Esophagus squamous epithelium (tissue), 5 donors: Measurements from ENCODE around the gene COMMD10. TPM values are rescaled to one million over a fixed set of nuclear protein-coding genes. Genes with fewer than 3 reads are reported as not detected.

Experiments used
- DNase-seq: peaks from one replicate; lab custom pipeline; 2025; lab: John Stamatoyannopoulos, UW
- H3K27ac ChIP-seq, 4 donors: fragments of 200-600 bp; sonication (generic); one replicate each; pipeline ENCODE4 v1.5.1; 2016 to 2019; ENCODE audit warnings: mild to moderate bottlenecking in 1 of 4
- H3K27me3 ChIP-seq, 4 donors: fragments of 200-600 bp; sonication (generic); 1 replicate in 3 of 4; 2 replicates in 1 of 4; pipeline versions ENCODE4 v1.5.1 to v1.6.0; 2017 to 2021; ENCODE audit warnings: antibody characterized with exemption in 1 of 4
- H3K36me3 ChIP-seq, 3 donors: fragments of 200-600 bp; sonication (generic); one replicate each; pipeline ENCODE4 v1.5.1; 2016 to 2019
- H3K4me1 ChIP-seq, 3 donors: fragments of 200-600 bp; sonication (generic); one replicate each; pipeline ENCODE4 v1.5.1; 2017 to 2019
- H3K4me3 ChIP-seq, 4 donors: fragments of 200-600 bp; sonication (generic); 1 replicate in 3 of 4; 2 replicates in 1 of 4; pipeline ENCODE4 v1.5.1; 2016 to 2019; ENCODE audit warnings: mild to moderate bottlenecking in 2 of 4, moderate library complexity in 1 of 4
- H3K9me3 ChIP-seq, 3 donors: fragments of 200-600 bp; sonication (generic); one replicate each; pipeline ENCODE4 v1.5.1; 2016 to 2019
- POLR2A ChIP-seq, 4 donors: fragments of 450-650 bp; IDR thresholded peaks; one replicate each; pipeline ENCODE4 v1.6.1; 2017; ENCODE audit warnings: antibody characterized with exemption in 4 of 4, mild to moderate bottlenecking in 4 of 4, moderate library complexity in 3 of 4
- WGBS, 2 donors: methylation state at CpG; one replicate each; pipeline ENCODE4 v1.1.5; 2018; 5-methylcytosine and 5-hydroxymethylcytosine counted together
- intact Hi-C: fragments of 100-400 bp; cut with DNase I; formaldehyde crosslinking; loops from one replicate; pipeline ENCODE4 v1.15.0; 2022
- total RNA-seq, 4 donors: library from RNA; depleted of rRNA; stranded (reverse); fragments of >200 nt; gene quantifications; one replicate each; pipeline ENCODE4 v1.1.0, GENCODE V29; 2016
- TF ChIP-seq, protein P1 (sequence below), 6 experiments: fragments of 450-650 bp in 4 of 6; fragments of 200-600 bp in 2 of 6; sonication (generic) in 2 of 6; IDR thresholded peaks; one replicate each; pipeline ENCODE4 v1.5.1; 2016 to 2019; ENCODE audit warnings: antibody characterized with exemption in 6 of 6, mild to moderate bottlenecking in 4 of 6, moderate library complexity in 4 of 6
- donor health status: DM: yes; HTN: yes; CAD: no.

The COMMD10 gene
- total RNA-seq, 4 donors from 2014 or later = 14.1 to 29.0 (median 18.7) TPM

DNA sequence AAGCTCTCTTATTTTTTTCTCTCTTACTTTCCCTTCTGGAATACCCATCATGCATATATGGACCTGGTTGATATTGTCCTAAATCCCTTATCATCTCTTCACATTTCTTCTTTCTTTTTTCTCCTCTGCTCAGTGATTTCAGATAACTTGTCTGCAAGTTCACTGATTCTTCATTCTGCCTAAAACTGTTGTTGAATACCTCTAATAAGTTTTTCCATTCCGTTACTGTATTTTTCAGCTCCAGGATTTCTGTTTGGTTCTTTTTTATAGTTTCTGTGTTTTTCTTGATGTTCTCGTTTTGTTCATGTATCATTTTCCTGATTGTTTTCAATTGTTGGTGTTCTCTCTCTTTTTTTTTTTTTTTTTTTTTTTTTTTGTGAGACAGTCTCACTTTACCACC is 203.7 kb downstream of the COMMD10 start:
- no peak for DNase-seq
- H3K4me1 ChIP-seq = no peaks in the 10 kb centered on the region
- H3K36me3 ChIP-seq = peaks cover 0 to 9% (median 0%) of the 10 kb centered on the region in 3 donors
- no peak overlapping the region for H3K27ac ChIP-seq
- 94% methylated on average over 2 of the region's 2 CpGs for WGBS, 2 donors
- TF ChIP-seq POLR2A (IDR thresholded peaks at IDR 0.05) = no peak
- TF ChIP-seq, protein P1, sequence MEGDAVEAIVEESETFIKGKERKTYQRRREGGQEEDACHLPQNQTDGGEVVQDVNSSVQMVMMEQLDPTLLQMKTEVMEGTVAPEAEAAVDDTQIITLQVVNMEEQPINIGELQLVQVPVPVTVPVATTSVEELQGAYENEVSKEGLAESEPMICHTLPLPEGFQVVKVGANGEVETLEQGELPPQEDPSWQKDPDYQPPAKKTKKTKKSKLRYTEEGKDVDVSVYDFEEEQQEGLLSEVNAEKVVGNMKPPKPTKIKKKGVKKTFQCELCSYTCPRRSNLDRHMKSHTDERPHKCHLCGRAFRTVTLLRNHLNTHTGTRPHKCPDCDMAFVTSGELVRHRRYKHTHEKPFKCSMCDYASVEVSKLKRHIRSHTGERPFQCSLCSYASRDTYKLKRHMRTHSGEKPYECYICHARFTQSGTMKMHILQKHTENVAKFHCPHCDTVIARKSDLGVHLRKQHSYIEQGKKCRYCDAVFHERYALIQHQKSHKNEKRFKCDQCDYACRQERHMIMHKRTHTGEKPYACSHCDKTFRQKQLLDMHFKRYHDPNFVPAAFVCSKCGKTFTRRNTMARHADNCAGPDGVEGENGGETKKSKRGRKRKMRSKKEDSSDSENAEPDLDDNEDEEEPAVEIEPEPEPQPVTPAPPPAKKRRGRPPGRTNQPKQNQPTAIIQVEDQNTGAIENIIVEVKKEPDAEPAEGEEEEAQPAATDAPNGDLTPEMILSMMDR (IDR thresholded peaks at IDR 0.05) = no peak
- intact Hi-C loops = no loop called here
- no peak overlapping the region for H3K4me3 ChIP-seq
- H3K27me3 ChIP-seq = no peaks in the 10 kb centered on the region
- peaks cover 0 to 9% (median 8%) of the 10 kb centered on the region in 3 donors for H3K9me3 ChIP-seq

GRCh38 chr5:116289276-116289675 is 204.5 kb downstream of the COMMD10 start:
- TF ChIP-seq, protein P1 (IDR thresholded peaks at IDR 0.05) = no peak
- TF ChIP-seq POLR2A (IDR thresholded peaks at IDR 0.05) = no peak
- peaks cover 0 to 15% (median 0%) of the 10 kb centered on the region in 3 donors for H3K36me3 ChIP-seq
- no peaks in the 10 kb centered on the region for H3K27me3 ChIP-seq
- H3K4me3 ChIP-seq = no peak overlapping the region
- intact Hi-C loops = no loop called here
- no peak overlapping the region for H3K27ac ChIP-seq
- H3K9me3 ChIP-seq = peaks cover 0 to 9% (median 8%) of the 10 kb centered on the region in 3 donors
- WGBS, 2 donors = 68 to 77% methylated on average over 3 of the region's 3 CpGs
- DNase-seq = no peak
- H3K4me1 ChIP-seq = no peaks in the 10 kb centered on the region

GRCh38 chr5:116291271-116291670 is 206.4 kb downstream of the COMMD10 start:
- no peak overlapping the region for H3K4me3 ChIP-seq
- H3K36me3 ChIP-seq = peaks cover 0 to 24% (median 0%) of the 10 kb centered on the region in 3 donors
- peaks cover 0 to 9% (median 8%) of the 10 kb centered on the region in 3 donors for H3K9me3 ChIP-seq
- no peaks in the 10 kb centered on the region for H3K4me1 ChIP-seq
- TF ChIP-seq, protein P1 (IDR thresholded peaks at IDR 0.05) = no peak
- no peak for TF ChIP-seq POLR2A (IDR thresholded peaks at IDR 0.05)
- WGBS, 2 donors = 89 to 92% methylated on average over 1 of the region's 1 CpG
- DNase-seq = no peak
- H3K27me3 ChIP-seq = no peaks in the 10 kb centered on the region
- H3K27ac ChIP-seq = no peak overlapping the region
- intact Hi-C loops = no loop called here

- H3K36me3 ChIP-seq = peaks cover 0 to 33% (median 0%) of the 10 kb centered on the region in 3 donors
- intact Hi-C loops = no loop called here
- 88 to 89% methylated on average over 4 of the region's 4 CpGs for WGBS, 2 donors
- peaks cover 0 to 9% (median 8%) of the 10 kb centered on the region in 3 donors for H3K9me3 ChIP-seq
- no peak overlapping the region for H3K27ac ChIP-seq
- DNase-seq = no peak
- H3K27me3 ChIP-seq = no peaks in the 10 kb centered on the region
- H3K4me3 ChIP-seq = no peak overlapping the region
- TF ChIP-seq POLR2A (IDR thresholded peaks at IDR 0.05) = no peak
- TF ChIP-seq, protein P1 (IDR thresholded peaks at IDR 0.05) = no peak
- no peaks in the 10 kb centered on the region for H3K4me1 ChIP-seq
These were observed 207.5 kb downstream of the COMMD10 start for GRCh38 chr5:116292321-116292720.

DNA sequence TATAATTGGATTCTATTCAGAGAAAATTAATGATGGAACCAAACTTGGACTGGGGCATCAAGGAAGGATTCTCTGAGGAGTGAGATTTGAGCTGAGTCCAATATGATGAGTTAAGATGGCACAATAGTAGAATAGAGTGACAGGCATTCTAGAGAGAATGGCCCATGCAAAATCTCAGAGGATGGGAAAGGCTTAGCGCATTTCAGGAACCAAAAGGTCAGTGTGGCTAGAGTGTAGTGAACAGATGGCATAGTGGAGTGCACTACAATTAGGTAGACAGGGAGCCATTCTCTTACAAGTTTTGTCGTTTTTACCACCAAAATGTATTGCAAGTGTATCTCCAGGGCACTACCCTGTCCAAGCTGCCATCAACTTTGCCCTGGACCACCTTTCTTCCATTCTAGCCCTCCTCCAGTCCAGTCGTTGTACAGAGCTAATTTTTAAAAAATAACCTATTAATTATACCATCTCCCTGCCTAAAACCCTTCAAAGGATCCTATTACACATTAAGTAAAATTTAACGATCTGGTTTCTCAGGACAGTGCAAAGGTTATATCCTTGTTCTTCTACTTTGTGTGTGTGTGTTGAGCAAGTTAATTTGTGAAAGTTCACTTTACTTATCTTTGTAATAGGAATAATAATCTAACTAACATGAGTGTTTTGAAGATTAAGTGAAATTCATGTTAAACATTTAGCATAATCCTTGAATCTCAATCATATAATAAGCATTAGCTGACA is 211.7 kb downstream of the COMMD10 start:
- TF ChIP-seq, protein P1 (IDR thresholded peaks at IDR 0.05) = no peak
- TF ChIP-seq POLR2A (IDR thresholded peaks at IDR 0.05) = no peak
- Histone ChIP-seq H3K9me3 (peaks cover 0 to 10% (median 0%) of the 10 kb centered on the region in 3 donors), H3K4me1 (peaks cover 0 to 8% (median 0%) of the 10 kb centered on the region in 3 donors), H3K27ac (no peak overlapping the region), H3K36me3 (peaks cover 0 to 72% (median 0%) of the 10 kb centered on the region in 3 donors), H3K27me3 (no peaks in the 10 kb centered on the region), H3K4me3 (no peak overlapping the region)
- intact Hi-C loops = no loop called here
- DNase-seq = no peak
- 89 to 94% methylated on average over 4 of the region's 4 CpGs for WGBS, 2 donors
